ENCODE measurements around the gene PVALEF. TPM values are rescaled to one million over a fixed set of nuclear protein-coding genes. Genes with fewer than 3 reads are reported as not detected.
A peak's percentile ranks its signal among the peaks of the same experiment; 100 is the strongest.

PVALEF gene
- total RNA-seq, 1 donor from 2014 or later: not detected

DNA sequence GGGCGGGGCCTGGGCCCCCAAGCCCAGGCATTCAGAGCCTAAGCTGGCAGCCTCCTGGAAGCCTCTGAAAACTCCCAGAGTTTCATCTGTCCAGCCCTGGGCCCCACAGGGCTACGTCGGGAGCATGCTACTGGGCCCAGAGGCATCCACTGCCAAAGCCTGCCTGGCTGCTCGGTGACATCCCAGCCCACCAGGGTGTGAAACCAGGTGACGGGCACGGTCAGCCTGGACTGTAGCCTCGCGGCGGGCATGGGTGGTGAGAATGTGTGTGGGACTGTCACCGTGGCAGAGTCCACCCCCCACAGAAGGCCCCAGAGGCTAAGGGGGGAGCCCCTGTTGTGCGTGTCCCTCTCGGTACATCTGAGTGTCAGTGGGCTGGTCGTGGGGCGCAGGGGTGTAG is 26.3 kb downstream of the PVALEF start:
- H3K4me3 ChIP-seq: no peak overlapping the region
- H3K4me1 ChIP-seq: peaks cover 4% of the 10 kb centered on the region
- H3K36me3 ChIP-seq: peaks cover 9% of the 10 kb centered on the region
- H3K9me3 ChIP-seq: no peaks in the 10 kb centered on the region
- DNase-seq (no peak), ATAC-seq (no peak)
- no peak for TF ChIP-seq CTCF (IDR thresholded peaks at IDR 0.05)
- H3K27ac ChIP-seq: no peak overlapping the region
- H3K27me3 ChIP-seq (ENCODE audit: low read depth): no peaks in the 10 kb centered on the region
- intact Hi-C loops (cut with DNase I): no loop called here

DNA sequence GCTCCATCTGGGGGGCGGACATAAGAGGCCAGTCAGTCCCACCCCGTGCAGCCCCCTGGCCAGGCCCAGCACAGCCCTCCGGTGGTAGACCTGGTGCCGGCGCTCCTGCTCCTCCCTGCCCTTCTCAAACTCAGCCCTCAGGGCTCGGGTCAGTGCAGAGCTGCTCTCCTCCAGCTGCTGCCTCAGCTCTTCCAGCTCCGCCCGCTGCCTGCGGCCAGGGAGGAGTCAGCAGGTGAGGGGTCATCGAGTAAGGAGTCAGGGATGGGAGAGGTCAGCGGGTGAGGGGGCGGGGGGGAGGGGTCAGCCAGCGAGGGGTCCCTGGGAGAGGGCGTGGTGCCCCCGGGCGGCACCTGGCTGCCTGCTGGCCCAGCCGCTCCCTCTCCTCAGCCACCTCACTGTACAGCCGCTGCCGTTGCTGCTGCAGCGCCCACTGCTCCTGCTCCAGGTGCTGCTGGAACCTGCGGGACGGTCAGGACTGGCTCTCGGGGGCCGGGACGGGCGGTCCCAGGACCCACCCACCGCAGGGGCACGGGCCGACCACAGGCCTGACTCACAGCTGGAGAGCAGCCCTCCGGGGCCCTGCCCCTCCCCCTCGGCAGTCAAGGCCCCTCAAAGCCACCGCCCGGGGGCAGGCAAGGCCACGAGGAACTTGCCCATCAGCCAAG is 27.2 kb downstream of the PVALEF start:
- Histone ChIP-seq H3K27ac (no peak overlapping the region), H3K4me1 (peaks cover 8% of the 10 kb centered on the region), H3K27me3 (ENCODE audit: low read depth) (no peaks in the 10 kb centered on the region), H3K4me3 (no peak overlapping the region), H3K36me3 (peaks cover 9% of the 10 kb centered on the region), H3K9me3 (no peaks in the 10 kb centered on the region)
- intact Hi-C loops (cut with DNase I): no loop called here
- DNase-seq: no peak
- no peak for TF ChIP-seq CTCF (IDR thresholded peaks at IDR 0.05)
- ATAC-seq: no peak

- ATAC-seq: no peak
- intact Hi-C loops (cut with DNase I): no loop called here
These were observed 27.7 kb downstream of the PVALEF start for GRCh38 chr17:81193051-81193410.

GRCh38 chr17:81193470-81194224 is 28.3 kb downstream of the PVALEF start:
- peaks cover 10% of the 10 kb centered on the region for H3K36me3 ChIP-seq
- H3K4me1 ChIP-seq: peaks cover 12% of the 10 kb centered on the region
- peak; percentile 65 for DNase-seq
- H3K9me3 ChIP-seq: no peaks in the 10 kb centered on the region
- no peak for TF ChIP-seq CTCF (IDR thresholded peaks at IDR 0.05)
- intact Hi-C loops (cut with DNase I): no loop called here
- ATAC-seq: no peak
- no peaks in the 10 kb centered on the region for H3K27me3 ChIP-seq (ENCODE audit: low read depth)
- H3K4me3 ChIP-seq: no peak overlapping the region
- no peak overlapping the region for H3K27ac ChIP-seq

More at GRCh38 chr17:81193051-81193410, 27.7 kb downstream of the PVALEF start:
- Histone ChIP-seq H3K27ac (no peak overlapping the region), H3K27me3 (ENCODE audit: low read depth) (no peaks in the 10 kb centered on the region), H3K4me3 (no peak overlapping the region), H3K9me3 (no peaks in the 10 kb centered on the region), H3K4me1 (peaks cover 11% of the 10 kb centered on the region), H3K36me3 (peaks cover 9% of the 10 kb centered on the region)
- no peak for TF ChIP-seq CTCF (IDR thresholded peaks at IDR 0.05)
- DNase-seq: no peak

- H3K9me3 ChIP-seq: no peaks in the 10 kb centered on the region
- intact Hi-C loops (cut with DNase I): no loop called here
These were observed 29.0 kb downstream of the PVALEF start for GRCh38 chr17:81194225-81194760.

More at GRCh38 chr17:81194225-81194760, 29.0 kb downstream of the PVALEF start:
- Histone ChIP-seq H3K27me3 (ENCODE audit: low read depth) (no peaks in the 10 kb centered on the region), H3K27ac (no peak overlapping the region), H3K36me3 (peaks cover 17% of the 10 kb centered on the region), H3K4me3 (no peak overlapping the region), H3K4me1 (peaks cover 18% of the 10 kb centered on the region)
- TF ChIP-seq CTCF (IDR thresholded peaks at IDR 0.05): no peak
- ATAC-seq (no peak), DNase-seq (no peak)
